ENCODE results near the gene ITGBL1.

ITGBL1 gene, protein sequence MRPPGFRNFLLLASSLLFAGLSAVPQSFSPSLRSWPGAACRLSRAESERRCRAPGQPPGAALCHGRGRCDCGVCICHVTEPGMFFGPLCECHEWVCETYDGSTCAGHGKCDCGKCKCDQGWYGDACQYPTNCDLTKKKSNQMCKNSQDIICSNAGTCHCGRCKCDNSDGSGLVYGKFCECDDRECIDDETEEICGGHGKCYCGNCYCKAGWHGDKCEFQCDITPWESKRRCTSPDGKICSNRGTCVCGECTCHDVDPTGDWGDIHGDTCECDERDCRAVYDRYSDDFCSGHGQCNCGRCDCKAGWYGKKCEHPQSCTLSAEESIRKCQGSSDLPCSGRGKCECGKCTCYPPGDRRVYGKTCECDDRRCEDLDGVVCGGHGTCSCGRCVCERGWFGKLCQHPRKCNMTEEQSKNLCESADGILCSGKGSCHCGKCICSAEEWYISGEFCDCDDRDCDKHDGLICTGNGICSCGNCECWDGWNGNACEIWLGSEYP

DNA sequence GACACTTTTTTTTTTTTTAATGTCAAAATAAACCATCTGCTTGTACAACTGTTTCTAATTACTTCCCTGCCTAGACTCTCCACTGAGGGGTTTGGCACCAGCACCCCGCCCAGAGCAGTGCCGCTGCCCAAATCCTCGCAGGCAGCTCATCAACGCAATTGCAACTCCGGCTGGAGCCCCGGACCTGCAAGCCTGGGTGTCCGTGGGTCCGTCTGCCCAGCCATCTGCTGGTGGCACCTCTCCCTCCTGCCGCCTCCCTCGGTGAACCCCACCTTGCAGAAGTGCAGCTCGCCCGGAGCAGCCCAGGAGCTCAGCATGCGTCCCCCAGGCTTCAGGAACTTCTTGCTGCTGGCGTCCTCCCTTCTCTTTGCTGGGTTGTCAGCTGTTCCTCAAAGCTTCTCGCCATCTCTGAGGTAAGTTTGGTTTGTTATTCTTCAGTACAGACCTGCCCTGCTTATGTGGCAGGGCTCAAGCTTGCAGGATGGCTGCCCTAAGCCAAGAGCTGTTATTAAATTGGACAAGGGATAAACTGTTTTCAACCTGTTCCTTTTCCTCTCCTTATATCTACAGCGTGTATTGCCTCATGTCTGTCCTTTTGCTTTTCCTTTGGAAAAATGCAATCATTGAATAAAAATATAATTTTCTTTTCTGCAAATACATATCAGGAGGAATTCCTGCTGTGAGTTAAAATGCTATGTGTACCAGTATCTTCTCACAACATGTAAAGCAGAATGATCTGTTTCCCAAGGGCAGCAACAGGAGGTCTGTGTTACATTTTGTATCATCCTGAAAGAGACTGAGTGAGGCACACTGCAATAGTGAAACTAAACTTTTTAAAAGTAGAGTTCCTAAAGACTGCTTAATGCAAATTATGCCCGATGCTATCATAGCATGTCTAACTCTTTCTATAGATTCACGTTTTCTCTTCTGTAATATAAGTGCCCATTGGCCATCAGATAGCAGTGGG is at the start of gene ITGBL1:
Gene ITGBL1 (plus strand): TSS at position 157 of the 967 bp plus-strand sequence. CDS start 159 bp downstream, at position 316.
- DNase-seq (ENCODE audit: low read depth in 3 of 3), result no peak

DNA sequence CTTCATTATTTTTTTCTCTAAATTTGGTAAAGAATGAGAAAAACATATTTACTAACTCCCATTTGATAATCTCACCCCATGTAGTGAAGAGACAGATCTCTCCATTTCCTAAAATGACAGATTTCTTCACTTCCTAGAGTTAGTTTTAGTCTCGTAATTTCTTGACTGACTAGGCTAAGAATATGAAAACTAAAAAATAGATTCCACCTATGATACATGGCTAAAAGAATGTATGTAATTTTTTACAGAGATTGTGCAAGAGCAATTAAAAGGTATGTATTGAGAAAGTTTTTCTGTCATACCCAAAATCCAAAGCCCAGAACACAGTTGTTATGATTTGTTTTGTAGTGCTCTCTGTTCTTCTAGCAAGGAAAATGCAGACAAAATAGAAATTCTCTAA is 45.7 kb upstream of the ITGBL1 start:
- DNase-seq (ENCODE audit: low read depth in 3 of 3), result no peak

DNA sequence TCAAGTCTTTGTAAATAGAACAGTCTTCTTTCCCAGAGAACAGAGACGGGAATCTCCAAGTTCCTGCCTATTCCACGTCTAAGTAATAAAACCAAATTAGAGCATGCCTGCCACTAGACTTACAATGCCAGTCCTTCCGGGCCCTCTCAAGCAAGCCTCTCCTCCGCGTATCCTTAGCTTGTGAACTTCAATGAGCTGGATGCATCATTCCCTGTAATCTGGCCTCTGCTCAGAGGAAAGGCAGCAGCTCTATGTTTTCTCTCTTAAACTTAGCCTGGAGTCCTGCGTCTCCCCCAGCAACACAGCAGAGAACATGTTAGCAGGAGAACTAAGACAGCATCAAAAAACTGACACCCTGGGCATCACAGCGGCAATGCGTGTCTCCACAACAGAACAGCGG is 44.3 kb upstream of the ITGBL1 start:
- no peak for DNase-seq (ENCODE audit: low read depth in 3 of 3)

DNA sequence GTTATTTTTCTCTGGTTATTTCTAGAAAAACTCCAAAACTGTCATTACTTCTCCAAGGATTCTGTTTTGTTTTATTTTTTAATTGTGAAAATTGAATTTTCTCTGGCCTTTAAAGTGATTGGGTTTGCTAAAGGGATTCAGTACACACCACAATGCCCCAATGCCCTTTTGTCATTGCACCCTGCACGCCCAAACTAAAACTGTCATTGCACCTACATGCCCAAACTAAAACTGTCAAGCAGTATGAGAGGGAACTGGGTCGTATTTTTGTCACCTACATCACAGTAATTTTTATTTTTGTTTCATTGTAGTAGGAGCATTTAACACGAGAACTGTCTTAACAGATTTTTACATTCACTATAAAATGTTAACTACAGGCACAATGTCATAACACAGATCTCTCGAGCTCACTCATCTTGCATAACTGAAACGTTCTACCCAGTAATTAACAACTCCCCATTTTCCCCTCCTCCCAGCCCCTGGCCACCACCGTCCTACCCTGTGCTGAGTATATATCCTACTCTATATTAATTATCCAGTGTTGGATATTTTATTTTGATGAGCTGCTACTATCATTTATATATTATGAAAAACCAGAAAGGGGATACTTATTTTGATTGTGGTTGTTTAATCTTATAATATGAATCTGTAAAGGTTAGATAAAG is 43.4 kb upstream of the ITGBL1 start:
- no peak for DNase-seq (ENCODE audit: low read depth in 3 of 3)

DNA sequence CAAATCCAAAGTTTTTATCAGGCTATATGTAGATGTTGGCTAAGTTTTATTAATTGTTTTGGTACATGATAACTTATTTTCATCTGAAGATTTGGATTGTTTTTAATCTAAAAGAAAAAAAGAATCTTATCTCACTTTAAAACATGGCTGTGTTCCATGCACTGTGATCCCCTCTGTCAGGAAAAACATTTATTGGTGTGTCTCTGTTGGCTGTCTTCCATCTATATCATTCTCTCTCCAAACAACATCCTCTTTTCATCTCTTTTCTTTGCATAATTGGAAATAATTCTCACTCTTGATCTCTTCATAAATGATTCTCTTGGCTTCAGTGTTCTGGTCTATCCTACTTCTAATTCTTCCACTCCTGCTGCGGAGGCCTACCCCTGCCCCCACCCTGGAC is 40.4 kb upstream of the ITGBL1 start:
- no peak for DNase-seq (ENCODE audit: low read depth in 3 of 3)

DNA sequence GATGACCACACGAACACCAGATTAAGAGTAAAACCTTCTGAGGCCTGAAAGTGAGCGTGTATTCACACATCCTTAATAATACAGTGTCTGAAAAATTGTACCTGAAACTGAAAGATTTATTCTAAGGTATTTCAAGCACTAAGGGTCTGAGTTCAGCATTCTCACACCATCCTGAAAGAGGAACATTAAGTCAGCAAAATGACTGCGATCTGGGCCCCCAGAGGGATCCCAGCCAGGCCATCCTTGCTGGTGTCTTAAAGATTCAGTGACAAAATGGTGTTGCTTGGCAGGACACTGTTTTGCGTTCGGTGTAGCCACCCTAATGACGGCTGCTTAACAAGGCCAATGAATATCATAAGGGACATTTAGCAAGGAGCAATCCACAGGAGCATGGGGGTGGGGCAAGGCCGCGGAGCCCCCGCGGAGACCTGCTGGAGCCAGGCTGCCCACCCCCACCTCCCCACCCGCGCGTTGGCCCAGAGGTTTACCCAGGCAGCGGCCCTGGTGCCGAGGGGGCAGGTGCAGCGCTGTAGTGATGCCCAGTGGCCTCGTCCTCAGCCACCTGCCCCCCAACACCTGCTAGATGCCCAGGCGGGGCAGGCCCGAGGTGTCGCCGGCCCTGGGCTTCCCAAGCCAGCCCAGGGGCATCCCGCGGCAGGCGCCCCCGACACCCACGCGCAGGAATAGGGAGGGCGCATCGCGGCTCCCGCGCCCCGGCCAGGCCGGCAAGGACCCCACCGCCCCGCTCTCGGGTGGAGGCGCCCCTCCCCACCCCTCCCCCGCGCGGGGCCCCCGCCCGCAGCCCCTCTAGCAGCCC is 36.9 kb upstream of the ITGBL1 start:
- DNase-seq (ENCODE audit: low read depth in 3 of 3), result no peak

DNA sequence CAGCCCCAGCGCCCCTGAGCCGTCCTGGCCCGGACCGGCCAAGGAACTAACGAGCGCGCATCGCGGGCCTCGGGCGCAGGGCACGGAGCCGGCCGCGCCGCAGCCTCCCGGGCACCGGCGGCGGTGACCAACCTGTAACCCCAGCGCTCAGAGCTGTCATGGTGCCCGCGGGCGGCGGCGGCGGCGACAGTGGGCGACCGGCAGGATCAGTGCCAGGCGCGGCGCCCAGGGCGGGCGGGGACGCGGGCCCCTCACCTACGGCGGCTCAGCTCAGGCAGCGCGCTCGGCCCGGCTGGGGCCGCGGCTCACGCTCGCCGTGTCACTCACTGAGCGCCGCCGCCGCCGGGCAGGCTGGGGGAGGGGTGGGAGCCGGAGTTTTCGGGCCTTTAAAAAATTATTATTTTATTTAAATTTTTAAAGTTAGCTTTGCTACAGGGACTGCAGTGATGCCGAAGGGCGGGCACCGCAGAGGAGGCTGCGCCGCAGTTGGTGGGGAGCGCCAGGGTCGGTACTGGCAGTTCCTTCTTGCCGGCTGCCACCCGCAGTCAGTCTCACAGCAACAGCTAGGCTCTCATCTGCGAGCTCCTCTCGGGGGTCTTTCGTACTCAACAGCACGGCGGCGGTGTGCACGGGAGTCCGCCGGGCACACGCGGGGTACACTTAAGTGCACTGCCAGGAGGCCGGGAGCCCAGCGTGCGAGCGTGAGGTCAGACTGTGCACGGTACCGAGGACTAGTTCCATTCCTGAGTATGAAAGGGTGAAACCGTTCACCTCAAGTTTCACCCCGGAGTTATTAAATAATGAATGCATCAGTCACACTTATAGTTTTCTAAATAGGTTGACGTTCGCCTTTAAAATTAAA is 36.1 kb upstream of the ITGBL1 start, which contains the start of gene NALCN:
Gene NALCN (minus strand): TSS at position 328 of the 862 bp plus-strand sequence. CDS start 17,382 bp downstream, outside the sequence.
- no peak for DNase-seq (ENCODE audit: low read depth in 3 of 3)

DNA sequence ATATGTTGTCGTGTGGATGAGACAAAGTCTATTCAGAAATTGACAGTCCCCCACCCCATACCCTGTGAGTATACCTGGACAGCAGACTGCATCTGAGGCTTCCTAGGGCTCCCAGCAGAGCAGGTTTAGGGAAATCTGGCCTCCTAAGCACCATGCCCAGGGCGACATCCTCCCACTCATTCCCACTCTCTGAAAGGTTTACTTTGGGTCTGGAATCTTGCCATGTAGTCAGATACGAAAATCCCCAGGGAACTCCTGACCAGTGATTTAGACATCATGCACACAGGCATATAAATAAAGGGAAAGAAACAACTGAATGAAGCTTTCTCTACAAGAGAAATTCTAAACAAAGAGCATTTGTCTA is 35.5 kb upstream of the ITGBL1 start:
- DNase-seq (ENCODE audit: low read depth in 3 of 3), result no peak

DNA sequence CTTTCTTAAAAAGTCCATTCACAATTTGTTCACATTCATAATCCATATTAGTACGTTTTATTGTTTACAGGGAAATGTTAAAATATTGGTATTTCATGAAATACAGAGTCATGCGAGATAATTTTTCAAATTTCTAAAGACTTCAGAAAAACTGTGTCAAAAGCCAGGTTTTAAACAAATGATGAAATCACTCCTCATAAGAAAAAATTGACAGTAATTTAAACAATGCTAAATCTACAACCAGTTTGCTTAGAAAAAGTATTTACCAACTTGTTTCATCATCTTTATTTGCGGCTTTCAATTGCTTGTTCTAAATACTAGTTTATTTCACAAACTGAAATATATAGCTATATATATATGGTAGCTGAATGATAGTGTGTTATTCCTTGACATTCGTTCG is 35.0 kb upstream of the ITGBL1 start:
- no peak for DNase-seq (ENCODE audit: low read depth in 3 of 3)

DNA sequence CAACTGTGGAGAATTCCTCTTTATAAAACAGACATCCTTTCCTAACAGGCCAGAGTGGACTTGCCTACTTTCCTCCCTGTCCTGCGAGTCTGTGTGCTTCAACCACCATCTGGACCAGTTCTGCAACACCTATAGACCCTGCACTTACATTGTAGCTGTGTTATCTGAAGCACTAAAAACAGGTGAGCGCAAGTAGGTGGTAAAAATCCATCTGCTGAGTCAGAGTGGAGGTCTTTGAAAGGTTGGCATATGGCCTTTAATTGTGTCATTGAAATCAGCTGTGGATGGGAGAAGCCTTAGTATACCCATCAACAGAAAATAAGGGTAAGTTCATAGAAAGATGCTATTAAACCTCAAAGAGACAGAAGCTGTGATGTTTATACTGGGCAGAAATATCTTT is 28.6 kb upstream of the ITGBL1 start:
- no peak for DNase-seq (ENCODE audit: low read depth in 3 of 3)

DNA sequence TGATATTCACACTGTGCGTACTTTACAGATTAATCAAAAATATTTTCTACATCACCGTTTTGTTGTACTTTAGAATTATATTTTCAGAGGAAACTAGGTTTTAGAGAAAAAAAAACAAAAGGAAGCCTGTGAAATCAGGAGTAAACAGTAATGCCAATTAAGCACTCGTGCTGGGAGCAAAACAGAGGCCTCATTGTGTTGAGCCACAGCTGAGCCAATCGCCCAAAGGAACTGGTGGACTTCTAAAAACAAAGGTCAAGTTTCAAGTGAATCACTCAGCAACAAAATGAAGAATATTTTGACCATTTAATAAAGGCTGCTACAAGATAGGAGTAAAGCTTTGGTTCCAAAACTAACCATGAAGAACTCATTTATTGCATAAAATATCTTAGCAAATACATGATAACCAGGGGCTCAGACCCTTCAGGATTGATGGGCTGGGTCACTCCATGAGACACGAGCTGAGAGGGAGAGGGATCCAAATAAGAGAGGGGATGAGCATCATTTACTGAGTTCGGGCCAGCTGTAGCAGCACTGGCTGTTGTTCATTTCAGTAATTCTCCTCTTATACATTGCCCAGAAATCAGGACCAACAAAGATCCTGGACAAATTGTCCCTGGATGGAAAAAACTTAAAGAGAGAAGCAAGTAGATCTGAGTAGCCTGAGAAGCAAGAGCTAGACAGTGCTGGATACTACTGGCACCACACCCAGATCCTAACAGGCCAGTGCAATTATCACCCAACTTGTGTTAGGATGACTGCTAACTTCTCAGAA is 27.9 kb upstream of the ITGBL1 start:
- no peak for DNase-seq (ENCODE audit: low read depth in 3 of 3)

DNA sequence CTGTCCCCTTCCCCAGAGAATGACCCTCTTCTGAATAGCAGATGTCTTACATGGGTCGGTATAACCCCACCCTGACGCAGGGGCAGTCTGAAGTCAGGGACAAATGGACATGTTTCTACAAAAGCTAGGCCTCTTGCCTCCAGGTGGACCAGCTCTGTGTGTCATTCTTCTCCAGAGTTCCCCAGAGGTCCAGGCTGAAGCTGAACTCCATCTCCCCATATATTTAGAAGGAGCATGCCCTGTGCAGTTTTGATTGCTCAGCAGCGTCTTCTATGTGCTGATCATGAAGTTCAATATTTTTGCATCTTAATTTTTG is 27.4 kb upstream of the ITGBL1 start:
- no peak for DNase-seq (ENCODE audit: low read depth in 3 of 3)

DNA sequence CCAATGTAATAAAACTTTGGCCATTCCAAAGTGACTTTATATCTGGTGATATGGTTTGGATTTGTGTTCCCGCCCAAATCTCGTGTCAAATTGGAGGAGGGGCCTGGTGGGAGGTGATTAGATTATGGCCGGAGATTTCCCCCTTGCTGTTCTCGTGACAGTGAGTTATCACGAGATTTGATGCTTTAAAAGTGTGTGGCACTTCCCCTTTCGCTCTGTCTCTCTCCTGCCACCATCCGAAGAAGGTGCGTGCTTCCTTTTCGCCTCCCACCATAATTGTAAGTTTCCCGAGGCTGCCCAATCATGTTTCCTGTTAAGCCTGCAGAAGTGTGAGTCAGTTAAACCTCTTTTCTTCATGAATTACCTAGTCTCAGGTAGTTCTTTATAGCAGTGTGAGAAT is 26.9 kb upstream of the ITGBL1 start:
- no peak for DNase-seq (ENCODE audit: low read depth in 3 of 3)

DNA sequence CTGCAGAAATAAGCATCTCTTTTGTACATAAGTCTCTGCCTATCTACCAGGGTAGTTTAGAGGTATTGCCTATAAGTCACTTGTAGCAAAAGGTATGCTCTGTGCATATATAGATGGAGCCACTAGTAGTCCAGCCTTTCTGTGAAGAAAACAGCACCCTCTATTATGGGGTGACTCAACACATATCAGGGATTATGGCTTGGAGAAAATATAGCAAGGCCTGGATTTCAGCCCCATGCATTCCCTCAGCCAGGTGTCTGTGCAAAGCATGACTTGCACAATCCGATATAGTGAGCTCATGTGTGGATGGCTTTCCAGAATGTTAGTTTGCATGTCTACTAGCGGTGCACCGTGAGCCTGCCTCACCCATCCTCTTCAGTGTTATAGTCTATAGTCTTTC is 22.7 kb upstream of the ITGBL1 start:
- DNase-seq (ENCODE audit: low read depth in 3 of 3), result no peak

DNA sequence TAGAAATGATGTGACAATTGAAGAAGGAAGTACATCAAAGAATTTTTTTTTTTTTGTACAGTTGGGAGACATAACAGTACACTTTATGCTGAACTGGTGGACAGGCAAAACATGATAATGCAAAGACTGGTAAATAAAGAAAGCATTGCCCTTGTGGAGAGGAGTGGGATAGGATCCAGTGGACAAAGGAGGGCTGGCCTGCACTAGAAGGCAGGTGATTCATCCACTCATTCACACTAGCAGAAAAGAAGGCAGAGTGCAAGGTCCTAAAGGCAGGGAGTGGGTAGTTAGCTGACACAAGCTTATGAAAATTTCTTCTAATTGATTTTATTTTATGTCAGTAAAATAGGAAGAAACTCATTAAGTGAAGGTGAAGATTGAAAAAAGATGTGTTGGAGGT is 18.6 kb upstream of the ITGBL1 start:
- no peak for DNase-seq (ENCODE audit: low read depth in 3 of 3)

DNA sequence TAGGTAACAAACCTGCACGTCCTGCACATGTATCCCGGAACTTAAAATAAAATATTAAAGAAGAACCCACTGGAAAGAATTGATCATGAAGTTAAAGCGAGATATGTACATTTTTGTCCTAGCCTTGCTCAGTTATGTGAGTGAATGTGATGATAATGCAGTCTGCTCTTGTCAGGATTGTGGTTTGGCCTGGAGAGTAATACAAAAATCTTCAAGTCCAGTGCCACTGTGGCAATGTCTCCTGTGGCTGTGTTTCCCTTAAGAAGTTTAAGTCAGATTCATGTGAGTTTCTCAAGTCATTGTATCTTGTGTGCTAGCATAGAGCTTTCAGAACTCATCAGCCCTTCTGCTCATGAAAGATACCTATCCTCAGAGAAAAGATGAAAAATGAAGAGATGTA is 18.0 kb upstream of the ITGBL1 start:
- DNase-seq (ENCODE audit: low read depth in 3 of 3), result no peak

DNA sequence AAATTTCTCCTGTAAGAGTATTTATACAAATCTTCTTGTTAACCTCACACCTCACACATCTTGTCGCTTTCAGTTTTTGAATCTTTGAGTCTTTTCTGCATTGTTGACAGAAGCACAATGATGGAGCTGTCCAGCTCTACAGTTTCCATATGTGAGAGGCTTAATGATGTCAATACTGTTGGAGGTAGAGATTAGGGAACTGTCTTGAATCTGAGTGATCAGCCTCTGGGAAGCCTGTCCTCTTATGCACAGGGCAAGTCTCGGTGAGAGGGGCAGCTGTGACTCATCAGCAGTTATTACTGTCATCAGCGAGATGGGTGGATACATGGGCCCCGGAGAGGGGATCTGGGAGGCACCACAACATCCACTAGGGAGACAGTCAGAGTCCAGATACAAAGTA is 4.6 kb upstream of the ITGBL1 start:
- DNase-seq (ENCODE audit: low read depth in 3 of 3), result no peak

DNA sequence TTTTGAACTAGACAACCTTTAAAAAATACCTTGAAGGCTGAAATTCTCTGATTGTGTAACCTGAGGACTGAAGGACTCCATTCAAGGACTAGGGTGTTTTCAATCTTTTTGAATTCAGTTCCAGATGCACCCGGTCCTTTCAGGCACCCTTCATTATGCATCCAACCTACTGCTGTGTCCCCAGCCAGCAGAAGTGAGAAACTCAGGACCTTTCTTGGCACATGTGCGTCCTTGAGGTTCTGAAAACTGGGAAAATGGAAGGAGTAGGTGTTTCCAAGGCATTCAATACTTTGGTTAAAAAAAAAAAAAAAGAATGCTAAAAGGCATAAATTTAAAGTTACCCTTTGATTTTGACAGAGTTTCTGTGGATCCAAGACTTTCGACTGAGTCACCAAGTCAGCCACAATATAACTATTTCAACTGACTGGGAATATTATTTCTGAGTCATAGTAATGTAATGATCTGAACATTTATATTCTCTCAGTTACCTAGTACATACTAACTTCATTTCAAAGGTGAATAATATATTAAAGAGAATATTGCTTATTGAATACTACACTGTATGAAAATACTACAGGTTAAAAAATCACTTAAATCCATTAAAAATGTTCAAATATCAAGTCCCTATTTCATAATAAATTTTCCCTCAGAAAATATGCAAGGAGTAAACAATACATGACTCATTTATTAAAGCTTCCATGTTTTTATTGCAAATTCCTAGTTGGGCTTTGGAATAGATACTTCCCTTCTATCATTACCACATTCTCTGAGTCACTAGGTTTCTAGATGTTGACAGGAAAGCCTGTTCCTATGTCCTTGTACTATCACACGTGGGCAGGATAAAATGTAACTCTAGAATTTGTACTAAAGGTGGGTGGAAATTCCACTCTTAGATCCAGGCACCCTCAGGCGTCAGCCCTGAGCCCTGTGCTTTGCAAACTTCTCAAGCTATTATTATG is 2.4 kb upstream of the ITGBL1 start:
- DNase-seq (ENCODE audit: low read depth in 3 of 3), result no peak
